ENCODE measurements around the gene VWC2.

Gene VWC2

GRCh38 chr7:49860293-49860692, 86.9 kb downstream of the VWC2 start:
- Histone ChIP-seq H3K27me3 (ENCODE audit: insufficient read depth, poor library complexity, severe bottlenecking) (no peaks in the 10 kb centered on the region), H3K4me1 (ENCODE audit: insufficient read depth, poor library complexity, severe bottlenecking) (no peaks in the 10 kb centered on the region), H3K4me3 (ENCODE audit: severe bottlenecking) (no peak overlapping the region), H3K9me3 (ENCODE audit: severe bottlenecking) (no peaks in the 10 kb centered on the region), H3K36me3 (ENCODE audit: low read depth) (no peaks in the 10 kb centered on the region), H3K27ac (ENCODE audit: poor library complexity, severe bottlenecking) (no peak overlapping the region)
- ATAC-seq (ENCODE audit: low read depth) (no peak), DNase-seq (ENCODE audit: low spot score) (no peak)
- TF ChIP-seq CTCF (IDR thresholded peaks at IDR 0.05; ENCODE audit: poor library complexity, severe bottlenecking), result no peak

- H3K4me3 ChIP-seq (ENCODE audit: severe bottlenecking), result no peak overlapping the region
- H3K4me1 ChIP-seq (ENCODE audit: insufficient read depth, poor library complexity, severe bottlenecking), result peaks cover 4% of the 10 kb centered on the region
- no peaks in the 10 kb centered on the region for H3K27me3 ChIP-seq (ENCODE audit: insufficient read depth, poor library complexity, severe bottlenecking)
- no peaks in the 10 kb centered on the region for H3K36me3 ChIP-seq (ENCODE audit: low read depth)
- no peak for TF ChIP-seq CTCF (IDR thresholded peaks at IDR 0.05; ENCODE audit: poor library complexity, severe bottlenecking)
- H3K9me3 ChIP-seq (ENCODE audit: severe bottlenecking), result no peaks in the 10 kb centered on the region
- H3K27ac ChIP-seq (ENCODE audit: poor library complexity, severe bottlenecking), result no peak overlapping the region
- DNase-seq (ENCODE audit: low spot score), result no peak
- ATAC-seq (ENCODE audit: low read depth), result peak; percentile 84
These were observed 92.8 kb downstream of the VWC2 start for GRCh38 chr7:49866076-49866735.

- Histone ChIP-seq H3K9me3 (ENCODE audit: severe bottlenecking) (no peaks in the 10 kb centered on the region), H3K27ac (ENCODE audit: poor library complexity, severe bottlenecking) (no peak overlapping the region), H3K27me3 (ENCODE audit: insufficient read depth, poor library complexity, severe bottlenecking) (no peaks in the 10 kb centered on the region), H3K4me1 (ENCODE audit: insufficient read depth, poor library complexity, severe bottlenecking) (peaks cover 4% of the 10 kb centered on the region), H3K4me3 (ENCODE audit: severe bottlenecking) (no peak overlapping the region), H3K36me3 (ENCODE audit: low read depth) (no peaks in the 10 kb centered on the region)
- ATAC-seq (ENCODE audit: low read depth) (no peak), DNase-seq (ENCODE audit: low spot score) (no peak)
- no peak for TF ChIP-seq CTCF (IDR thresholded peaks at IDR 0.05; ENCODE audit: poor library complexity, severe bottlenecking)
These were observed 93.5 kb downstream of the VWC2 start for GRCh38 chr7:49866910-49867309.

- no peak for ATAC-seq (ENCODE audit: low read depth)
- TF ChIP-seq CTCF (IDR thresholded peaks at IDR 0.05; ENCODE audit: poor library complexity, severe bottlenecking), result no peak
These were observed 100.0 kb downstream of the VWC2 start for GRCh38 chr7:49873420-49873819.

GRCh38 chr7:49875336-49875735, 101.9 kb downstream of the VWC2 start:
- Histone ChIP-seq H3K9me3 (ENCODE audit: severe bottlenecking) (no peaks in the 10 kb centered on the region), H3K4me1 (ENCODE audit: insufficient read depth, poor library complexity, severe bottlenecking) (no peaks in the 10 kb centered on the region), H3K27ac (ENCODE audit: poor library complexity, severe bottlenecking) (no peak overlapping the region), H3K27me3 (ENCODE audit: insufficient read depth, poor library complexity, severe bottlenecking) (no peaks in the 10 kb centered on the region), H3K36me3 (ENCODE audit: low read depth) (no peaks in the 10 kb centered on the region), H3K4me3 (ENCODE audit: severe bottlenecking) (no peak overlapping the region)
- no peak for ATAC-seq (ENCODE audit: low read depth)
- no peak for TF ChIP-seq CTCF (IDR thresholded peaks at IDR 0.05; ENCODE audit: poor library complexity, severe bottlenecking)
- DNase-seq (ENCODE audit: low spot score), result no peak

More at GRCh38 chr7:49873420-49873819, 100.0 kb downstream of the VWC2 start:
- no peaks in the 10 kb centered on the region for H3K4me1 ChIP-seq (ENCODE audit: insufficient read depth, poor library complexity, severe bottlenecking)
- H3K27ac ChIP-seq (ENCODE audit: poor library complexity, severe bottlenecking), result no peak overlapping the region
- no peak for DNase-seq (ENCODE audit: low spot score)
- H3K27me3 ChIP-seq (ENCODE audit: insufficient read depth, poor library complexity, severe bottlenecking), result no peaks in the 10 kb centered on the region
- H3K9me3 ChIP-seq (ENCODE audit: severe bottlenecking), result no peaks in the 10 kb centered on the region
- no peaks in the 10 kb centered on the region for H3K36me3 ChIP-seq (ENCODE audit: low read depth)
- no peak overlapping the region for H3K4me3 ChIP-seq (ENCODE audit: severe bottlenecking)
